ENCODE data around the gene SAMMSON.
A peak's percentile ranks its signal among the peaks of the same experiment; 100 is the strongest.

The SAMMSON gene

DNA sequence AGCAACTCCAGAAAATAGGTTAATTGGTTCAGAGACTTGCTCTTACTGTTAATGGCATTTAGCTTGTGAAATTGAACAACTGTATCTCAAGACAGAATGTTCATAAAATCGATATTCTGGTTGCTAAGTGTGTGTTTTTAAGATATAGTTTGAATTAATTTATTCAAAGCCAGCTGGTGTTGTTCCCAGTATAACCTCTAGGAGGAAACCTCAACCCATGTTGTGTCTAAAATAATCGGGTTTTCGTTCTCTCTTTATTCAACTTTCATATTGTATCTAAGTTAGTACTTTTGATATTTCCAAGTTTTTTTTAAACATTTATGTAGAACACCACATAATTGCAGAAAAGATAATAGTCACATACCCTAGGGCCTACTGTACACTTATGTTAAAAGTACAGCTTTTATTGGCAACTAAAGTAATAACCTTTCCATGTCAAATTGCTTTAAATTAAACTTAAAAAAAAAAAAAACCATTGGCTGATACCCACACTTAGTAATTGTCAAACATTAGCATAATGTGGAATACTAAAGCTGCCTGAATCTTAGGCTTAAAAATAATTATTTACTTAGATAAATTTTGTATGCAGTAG, 90.9 kb downstream of the SAMMSON start:
- DNase-seq (no peak), ATAC-seq (no peak)

DNA sequence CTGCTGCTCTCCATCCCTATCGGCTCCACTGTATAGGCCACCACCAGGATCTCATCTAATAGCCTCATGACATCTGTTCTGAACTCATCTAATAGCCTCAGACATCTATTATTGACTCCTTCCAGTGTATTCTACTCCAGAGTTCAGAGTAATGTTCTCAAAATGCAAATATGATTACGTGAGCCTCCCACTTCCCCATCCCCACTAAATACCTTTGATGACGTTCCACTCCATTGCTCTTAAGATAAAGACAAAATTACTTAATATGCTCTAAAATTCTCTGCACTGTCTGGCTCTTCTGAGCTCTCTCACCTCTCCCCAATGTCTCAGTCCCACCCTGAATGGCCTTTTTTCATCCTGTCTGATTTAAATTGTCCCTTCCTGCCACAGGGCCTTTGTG, 94.7 kb downstream of the SAMMSON start:
- DNase-seq (no peak), ATAC-seq (no peak)

DNA sequence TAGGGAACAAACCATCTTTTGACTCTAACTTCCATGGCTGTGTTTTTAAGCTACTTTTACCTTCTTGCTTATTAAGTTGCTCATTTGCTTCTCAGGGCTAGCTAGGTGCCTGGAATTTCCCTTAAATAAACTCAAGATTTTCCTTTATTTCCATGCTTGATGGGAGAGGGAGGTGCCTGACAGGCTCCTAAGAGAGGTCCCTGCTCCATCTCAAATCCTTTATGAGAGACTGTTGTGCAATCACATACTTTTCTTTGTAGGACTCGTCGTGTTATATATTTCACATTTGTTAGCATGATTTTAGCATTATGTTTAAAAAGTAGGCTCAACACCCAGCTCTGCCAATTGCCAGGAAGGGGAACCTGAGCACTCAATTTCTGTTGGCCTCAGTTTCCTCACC, 95.7 kb downstream of the SAMMSON start:
- ATAC-seq (no peak), DNase-seq (no peak)

DNA sequence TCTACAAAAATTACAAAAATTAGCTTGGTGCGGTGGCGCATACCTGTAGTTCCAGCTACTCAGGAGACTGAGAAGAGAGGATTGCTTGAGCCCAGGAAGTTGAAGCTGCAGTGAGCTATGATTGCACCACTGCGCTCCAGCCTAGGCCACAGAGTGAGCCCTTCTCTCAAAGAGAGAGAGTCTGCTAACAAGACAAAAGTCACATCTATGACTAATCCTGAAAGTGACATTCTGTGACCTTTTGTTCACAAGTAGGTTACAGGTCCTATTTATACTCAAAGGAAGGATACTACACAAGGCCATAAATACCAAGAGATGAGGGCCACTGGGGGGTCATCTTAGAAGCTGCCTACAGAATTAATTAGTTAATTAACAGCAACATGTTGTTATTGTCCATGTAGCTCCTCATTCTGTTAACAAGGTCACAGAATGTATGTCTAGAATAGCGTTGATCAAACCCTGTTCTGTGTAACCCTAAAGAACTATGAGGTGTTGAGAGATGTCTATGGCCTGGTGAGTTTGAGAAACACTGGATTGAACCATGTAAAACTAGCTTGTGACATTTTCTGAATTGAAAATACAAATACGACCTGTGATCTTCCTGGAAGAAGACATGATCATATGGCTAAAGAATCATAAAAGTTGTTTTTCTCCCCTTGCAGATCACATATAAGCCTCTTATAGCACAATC, 97.0 kb downstream of the SAMMSON start:
- ATAC-seq (peak; percentile 85), DNase-seq (no peak)

DNA sequence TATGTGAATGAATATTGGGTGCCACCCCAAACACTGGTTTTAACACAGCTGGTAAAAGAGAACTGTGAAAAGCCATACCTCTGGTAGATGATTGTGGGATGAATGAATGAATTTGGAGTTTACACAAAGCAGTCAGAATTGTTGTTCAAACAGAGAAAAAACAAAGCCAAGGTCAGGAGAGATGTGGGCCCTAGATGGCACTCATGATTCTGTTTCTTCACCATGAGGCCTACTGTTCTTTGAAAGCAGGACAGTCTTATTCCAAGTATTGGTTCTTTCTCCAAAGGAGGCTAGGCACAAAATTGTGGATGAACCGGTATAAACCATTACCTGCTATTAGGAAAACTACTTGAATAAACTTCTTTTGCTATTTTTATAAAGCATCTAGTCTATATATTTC, 97.6 kb downstream of the SAMMSON start:
- DNase-seq (no peak), ATAC-seq (no peak)

DNA sequence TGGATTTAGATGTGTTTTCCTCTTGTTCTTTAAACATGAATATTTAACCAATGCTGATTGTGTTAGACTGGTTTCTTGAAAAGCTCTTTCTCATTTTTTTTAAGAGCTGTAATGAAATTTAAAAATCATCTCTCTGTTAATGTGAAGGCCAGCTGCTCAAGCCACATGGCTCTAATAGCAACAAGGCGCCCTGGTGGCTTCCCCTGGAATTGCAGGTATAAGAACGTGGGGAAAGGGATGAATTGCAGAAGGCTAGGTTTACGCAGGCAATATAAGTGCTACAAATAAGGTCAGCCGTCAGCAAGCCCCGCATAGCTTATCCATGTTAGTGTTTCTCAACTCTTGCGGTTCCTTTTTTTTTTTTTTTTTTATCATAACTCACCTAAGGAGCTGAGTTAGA, 108.5 kb downstream of the SAMMSON start:
- ATAC-seq (no peak), DNase-seq (peak; percentile 36)

DNA sequence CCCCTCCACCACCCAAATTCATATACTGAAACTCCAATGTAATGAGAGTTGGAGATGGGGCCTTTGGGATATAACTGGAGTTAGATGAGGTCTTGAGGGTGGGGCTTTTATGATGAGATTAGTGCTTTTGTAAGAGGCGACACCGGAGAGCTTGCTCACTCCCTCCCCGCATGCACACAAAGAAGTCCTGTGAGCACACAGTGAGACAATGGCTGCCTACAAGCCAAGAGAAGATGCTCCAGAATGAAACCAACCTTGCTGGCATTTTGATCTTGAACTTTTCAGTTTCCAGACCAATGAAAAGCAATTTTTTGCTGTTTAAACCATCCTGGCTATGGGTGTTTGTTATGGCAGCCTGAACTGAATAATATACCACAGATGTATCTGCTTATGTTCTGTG, 109.0 kb downstream of the SAMMSON start:
- DNase-seq (no peak), ATAC-seq (no peak)

DNA sequence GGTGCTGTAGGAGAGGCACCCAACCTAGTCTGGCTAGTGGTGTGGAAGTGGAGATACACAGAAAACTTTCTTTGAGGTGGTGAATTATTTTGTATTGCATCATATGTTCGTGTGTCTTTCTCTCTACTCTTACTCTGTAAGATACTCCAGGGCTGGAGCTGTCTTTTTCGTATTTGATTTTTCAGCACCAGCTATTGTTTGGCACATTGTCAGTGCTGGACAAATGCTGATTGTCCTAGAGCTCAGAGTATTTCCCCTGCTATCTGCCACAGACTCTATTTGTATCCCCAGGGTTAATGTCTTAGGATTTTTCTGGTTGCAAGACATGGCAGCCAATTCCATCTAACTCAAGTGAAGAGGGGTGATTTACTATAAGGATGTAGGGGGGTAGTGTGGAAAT, 110.5 kb downstream of the SAMMSON start:
- DNase-seq (no peak), ATAC-seq (no peak)

DNA sequence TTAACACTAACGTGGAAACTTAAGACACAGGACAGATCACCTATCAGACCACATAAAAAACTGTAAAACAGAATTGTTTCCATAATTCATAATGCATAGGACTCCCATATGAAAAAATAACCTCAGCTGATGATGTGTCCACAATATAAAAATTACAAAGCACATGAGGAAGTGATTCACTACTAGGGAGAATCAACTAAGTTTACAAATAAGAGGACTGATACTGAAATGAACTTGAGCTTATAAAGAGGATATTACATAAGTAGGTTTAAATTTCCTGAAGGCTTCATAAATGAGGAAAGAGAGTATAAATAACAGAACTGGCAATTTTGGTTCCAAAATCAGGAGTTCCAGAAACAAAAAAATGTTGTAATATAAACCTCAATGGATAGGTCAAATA, 111.9 kb downstream of the SAMMSON start:
- DNase-seq (no peak), ATAC-seq (no peak)

DNA sequence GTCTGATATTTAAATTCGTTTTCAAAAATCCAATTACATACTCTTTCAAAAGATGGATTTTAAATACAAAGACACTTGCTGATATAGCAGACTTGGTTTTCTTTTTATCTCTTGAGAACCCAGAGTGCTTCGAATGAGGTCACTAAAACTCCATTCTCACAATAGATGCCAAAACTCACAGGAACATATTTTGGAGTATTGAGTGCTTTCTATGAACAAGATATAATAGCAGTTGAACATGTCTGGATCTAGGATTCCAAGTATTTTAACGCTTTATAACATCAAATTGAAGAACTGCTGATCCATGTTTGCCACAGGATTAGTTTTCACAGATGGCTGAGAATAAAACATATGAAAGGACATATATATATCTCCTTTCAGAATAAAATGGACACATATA, 113.2 kb downstream of the SAMMSON start:
- no peak for ATAC-seq
- no peak for DNase-seq

DNA sequence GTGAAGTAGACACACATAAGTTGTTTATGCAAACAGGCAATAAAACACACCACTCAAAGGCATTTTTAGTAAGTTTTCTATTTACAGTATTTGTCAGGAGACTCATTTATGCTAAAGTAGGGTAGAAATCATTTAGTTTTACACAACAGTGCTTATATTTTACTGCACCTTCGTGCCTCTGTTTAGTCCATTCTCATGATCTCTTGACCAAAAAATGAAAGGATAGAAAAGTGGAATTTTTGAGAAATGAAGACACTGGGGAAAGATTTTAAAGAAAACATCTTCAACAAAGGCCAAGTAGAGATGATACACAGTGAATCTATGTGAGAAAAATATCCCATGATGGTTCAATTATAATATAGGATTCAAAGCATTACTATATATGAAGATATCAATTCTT, 114.9 kb downstream of the SAMMSON start:
- DNase-seq: no peak
- ATAC-seq: no peak

DNA sequence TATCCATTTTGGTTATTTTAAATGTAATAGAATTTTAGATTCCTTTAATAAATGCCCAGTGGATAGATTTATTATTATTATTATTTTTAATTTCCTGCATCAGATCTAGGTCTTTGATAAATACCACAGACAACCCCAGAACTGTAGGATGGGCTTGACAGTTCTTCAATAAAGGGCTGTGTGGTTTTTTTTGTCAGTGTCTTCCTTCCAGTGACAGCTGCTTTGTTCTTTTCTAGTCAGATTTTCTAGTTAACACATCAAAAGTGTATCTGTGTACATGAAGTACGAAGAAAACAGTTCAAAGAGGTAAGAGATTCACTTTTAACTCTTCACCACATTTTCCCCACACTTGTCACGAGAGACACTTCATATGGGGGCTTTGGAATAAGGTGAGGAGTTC, 120.3 kb downstream of the SAMMSON start:
- no peak for DNase-seq
- ATAC-seq: no peak

Data from stimulated activated naive CD8-positive, alpha-beta T cell treated with anti-CD3 and anti-CD28 coated beads, Interleukin-15, Interleukin-2, amounts not matched to agents 100 U/mL and 50 U/mL, for 24 hours (primary cell).